ENCODE data around the gene STUB1.
"Not testable (repeated sequence)": the region's sequence is repeated elsewhere in the genome, so short reads cannot be mapped to it uniquely, and the experiment has no call there.

The STUB1 gene

DNA sequence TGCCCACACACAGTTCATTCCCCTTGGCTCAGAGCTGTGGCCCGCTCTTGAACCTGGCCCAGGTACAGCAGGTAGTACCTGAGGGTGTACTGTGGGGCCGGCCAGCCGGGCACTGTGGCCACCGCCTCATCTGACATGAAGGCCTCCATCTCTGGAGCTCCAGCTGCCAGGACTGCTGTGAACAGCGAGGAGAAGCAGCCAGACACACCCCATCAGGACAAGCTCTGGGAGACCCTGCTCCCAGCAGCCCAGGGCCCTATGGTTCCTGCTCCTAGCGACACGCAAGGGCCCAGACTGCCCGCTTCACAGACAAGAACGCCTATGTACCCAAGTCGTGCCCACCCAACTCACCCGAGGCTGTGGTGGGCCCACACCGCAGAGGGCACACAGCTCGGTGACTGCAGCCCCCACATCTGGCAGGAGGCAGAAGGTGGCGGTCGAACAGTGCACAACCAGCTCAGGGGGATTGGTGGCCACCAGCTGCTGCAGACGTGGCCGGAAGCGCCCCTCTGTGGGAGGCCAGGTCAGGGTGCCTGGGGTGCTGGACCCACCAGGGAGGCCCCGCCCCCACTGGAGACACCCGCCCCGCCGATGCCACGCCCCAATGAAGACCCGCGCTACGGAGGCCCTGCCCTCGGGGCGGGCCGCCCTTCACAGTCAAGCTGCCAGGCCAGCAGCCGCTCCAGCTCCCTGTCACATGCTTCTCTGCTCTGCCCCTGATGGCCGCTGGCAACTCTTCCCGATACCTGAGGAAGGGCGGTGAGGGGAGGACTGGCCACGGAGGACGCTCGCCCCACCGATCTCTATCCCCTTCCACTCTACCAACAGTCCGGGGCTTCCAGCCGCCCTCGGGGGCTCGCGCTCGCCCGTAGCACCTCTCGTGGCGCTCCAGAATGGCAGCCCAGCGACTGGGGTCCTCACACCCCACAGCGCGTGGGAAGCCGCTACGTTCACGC, 1.1 kb upstream of the STUB1 start:
- peak; percentile 65 for DNase-seq (ENCODE audit: low spot score)

DNA sequence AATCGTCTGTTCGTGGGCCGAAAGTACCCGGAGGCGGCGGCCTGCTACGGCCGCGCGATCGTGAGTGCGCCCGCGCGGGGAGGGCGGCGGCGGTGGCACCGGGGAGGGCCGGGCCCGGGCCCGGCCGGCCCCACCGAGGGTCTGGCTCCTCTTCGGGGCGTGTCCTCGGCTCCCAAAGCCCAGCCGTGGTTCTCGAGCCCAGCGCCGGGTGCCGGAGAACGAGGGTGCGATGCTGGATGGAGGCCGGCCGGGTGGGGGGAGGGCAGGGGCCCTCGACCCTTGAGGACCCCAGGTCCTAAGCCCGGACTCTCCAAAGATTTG, 375 bp downstream of the STUB1 start:
- DNase-seq (ENCODE audit: low spot score): no peak

DNA sequence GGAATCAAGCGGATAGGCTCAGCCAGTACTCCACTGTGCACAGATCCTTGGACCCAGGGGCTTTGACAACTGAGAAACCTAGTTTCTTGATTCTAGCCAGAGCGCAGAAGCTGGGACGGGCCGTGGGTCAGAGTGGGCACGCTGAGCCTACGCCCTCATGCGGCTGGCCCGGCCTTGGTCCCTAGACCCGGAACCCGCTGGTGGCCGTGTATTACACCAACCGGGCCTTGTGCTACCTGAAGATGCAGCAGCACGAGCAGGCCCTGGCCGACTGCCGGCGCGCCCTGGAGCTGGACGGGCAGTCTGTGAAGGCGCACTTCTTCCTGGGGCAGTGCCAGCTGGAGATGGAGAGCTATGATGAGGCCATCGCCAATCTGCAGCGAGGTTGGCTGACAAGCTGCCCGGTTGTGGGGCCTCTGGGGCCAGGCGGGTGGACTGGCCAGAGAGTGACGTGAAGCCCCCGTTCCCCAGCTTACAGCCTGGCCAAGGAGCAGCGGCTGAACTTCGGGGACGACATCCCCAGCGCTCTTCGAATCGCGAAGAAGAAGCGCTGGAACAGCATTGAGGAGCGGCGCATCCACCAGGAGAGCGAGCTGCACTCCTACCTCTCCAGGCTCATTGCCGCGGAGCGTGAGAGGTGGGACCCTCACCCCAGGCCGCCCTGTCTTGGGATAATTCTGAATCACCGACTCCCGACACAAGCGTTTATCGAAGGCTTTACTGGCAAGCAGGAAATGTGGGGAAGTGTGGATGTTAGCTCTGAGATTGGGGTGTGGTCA, 946 bp downstream of the STUB1 start:
- DNase-seq (ENCODE audit: low spot score): peak; percentile 29

DNA sequence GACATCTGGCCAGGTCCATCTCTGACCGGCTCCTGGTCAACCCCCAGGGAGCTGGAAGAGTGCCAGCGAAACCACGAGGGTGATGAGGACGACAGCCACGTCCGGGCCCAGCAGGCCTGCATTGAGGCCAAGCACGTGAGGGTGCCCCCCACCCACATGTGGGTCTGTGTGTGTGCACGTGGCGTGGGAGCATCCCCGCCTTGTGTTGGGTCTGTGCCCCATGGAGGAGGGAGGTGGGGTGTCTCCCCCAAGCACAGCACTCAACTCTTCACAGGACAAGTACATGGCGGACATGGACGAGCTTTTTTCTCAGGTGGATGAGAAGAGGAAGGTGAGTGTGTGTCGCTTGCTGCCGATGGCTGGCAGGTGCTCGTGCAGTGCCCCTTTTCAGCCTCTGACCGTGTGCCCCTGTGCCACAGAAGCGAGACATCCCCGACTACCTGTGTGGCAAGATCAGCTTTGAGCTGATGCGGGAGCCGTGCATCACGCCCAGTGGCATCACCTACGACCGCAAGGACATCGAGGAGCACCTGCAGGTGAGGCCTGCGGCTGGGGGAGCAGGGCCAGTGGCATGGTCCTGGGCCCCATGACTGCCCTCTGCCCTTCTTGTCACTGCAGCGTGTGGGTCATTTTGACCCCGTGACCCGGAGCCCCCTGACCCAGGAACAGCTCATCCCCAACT, 1.7 kb downstream of the STUB1 start:
- no peak for DNase-seq (ENCODE audit: low spot score)

DNA sequence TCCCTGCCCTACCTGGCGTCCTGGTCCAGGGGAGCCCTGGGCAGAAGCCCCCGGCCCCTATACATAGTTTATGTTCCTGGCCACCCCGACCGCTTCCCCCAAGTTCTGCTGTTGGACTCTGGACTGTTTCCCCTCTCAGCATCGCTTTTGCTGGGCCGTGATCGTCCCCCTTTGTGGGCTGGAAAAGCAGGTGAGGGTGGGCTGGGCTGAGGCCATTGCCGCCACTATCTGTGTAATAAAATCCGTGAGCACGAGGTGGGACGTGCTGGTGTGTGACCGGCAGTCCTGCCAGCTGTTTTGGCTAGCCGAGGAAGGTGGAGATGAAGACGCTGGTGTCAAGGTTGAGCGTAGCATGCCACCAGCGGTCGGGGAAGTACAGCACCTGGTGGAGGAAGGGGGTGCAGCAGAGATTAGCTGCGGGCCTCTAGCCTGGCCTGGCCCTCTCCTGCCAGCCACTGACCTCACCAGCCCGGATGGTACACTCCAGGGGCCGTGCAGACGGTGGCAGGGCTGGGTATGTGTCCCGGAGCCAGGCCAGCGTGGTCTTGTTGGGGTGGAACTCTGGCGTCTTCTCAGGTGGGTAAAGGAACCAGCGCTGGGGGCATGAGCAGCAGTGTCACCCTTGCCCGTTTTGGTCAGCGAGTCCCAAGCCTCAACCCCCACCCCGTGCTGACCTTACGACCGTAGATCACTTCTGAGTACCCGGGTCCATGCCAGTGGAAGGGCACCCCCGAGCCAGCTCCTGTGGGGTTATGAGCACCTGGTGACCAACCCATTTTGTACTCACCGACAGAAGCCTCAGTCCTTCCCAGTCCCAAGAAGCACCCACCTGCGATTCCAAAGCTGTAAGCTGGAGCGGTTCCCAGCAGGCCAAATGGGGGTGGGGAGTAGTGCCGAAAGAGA, 2.5 kb downstream of the STUB1 start:
- DNase-seq (ENCODE audit: low spot score): no peak

DNA sequence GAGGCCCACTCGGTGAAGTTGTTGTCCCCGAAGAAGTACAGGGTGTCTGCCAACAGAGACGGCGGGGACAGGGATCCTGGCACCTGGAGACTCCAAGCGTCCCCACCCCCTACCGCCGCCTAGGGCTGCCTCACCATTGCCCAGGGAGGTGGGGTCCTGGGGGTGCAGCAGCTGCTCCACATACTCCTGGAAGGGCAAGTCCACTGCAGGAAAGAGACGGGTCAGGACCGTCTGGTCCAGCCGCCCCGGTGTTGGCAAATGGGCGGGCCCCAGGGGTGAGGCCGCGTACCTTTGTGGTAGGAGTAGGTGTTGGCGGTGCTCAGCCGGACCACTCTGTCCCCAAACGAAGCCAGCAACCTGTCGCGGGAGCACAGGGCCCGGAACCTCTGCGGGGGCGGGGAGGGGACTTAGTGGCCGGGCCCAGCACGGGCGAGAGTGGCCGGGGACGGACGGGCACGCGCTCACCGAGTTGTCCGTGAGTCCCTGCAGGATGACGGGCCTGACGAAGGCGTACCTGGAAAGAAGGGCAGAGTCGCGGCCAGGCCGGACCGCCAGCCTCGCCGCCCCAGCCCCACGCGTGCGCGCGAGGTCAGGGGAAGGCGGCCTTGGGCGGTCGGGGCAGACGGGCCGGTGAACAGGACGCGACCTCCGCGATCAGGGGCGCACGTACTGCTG, 3.3 kb downstream of the STUB1 start:
- no peak for DNase-seq (ENCODE audit: low spot score)

DNA sequence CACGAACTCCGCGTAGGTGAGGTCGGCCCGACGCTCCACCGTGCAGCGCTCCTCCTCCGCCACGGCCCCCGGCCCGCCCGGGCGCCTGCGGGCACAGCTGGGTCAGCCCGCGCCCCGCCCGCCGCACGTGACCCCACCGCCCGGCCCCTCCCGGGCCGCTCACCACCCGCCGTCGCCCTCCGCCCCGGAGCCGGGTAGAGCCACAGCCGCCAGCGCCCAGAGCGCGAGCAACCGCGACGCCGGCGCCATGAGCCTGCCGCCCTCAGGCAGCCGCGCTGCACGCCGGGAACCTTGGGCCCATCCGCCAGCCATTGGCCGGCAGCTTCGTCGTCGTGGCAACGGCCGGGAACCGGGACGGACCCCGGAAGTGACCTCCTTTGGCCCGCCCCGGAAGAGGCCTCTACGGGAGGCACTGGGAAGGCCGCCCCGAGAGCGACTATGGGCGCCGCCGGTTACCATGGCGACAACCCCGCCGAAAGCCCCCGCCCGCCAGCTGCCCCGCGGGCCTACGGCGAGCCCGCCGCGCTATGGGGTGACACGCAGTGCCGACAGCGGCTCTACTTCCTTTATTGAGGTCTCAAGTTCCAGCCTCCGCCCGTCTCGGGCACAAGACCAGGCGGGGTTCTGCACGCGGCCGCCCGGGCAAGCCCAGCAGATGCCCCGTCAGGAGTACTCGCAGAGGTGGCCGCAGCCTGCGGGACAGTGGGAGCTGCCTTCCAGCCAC, 4.0 kb downstream of the STUB1 start, which contains the start of gene JMJD8:
JMJD8 (minus strand) TSS at position 264 of the 724 bp plus-strand sequence; CDS start at position 249, 15 bp downstream.
- peak; percentile 96 for DNase-seq (ENCODE audit: low spot score)

DNA sequence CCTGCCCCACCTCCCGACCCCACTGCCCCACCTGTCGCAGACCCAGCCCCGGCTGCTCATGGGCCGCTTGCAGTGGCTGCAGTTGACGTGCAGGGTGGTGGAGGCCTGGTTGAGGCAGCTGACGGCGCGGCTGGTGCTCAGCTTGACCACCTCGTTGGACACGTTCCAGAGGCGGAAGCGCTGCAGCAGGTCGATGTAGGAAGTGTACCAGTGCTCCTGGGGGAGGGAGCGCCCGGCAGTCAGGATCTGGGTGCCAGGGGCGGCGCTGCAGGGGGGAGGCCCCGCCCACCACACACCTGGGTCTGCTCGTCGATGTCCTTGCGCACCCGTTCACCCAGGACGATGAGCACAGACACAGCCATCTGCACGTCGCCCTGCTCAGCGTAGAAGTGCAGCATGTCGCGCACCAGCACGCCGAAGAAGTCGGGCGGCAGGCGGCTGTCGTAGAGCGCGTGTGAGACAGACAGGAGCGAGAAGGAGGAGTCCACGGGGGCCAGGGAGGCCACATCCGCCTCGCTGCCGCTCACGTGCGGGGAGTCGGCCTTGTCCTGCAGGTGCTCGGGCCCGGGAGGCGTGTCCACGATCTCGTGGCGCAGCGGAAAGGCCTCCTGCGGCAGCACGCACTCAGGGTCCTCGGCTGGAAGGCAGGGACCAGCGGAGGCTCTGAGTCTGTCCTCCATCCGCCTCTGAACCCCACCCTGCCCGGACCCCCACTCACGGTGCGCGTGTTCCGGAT, 4.9 kb downstream of the STUB1 start:
- no peak for DNase-seq (ENCODE audit: low spot score)

DNA sequence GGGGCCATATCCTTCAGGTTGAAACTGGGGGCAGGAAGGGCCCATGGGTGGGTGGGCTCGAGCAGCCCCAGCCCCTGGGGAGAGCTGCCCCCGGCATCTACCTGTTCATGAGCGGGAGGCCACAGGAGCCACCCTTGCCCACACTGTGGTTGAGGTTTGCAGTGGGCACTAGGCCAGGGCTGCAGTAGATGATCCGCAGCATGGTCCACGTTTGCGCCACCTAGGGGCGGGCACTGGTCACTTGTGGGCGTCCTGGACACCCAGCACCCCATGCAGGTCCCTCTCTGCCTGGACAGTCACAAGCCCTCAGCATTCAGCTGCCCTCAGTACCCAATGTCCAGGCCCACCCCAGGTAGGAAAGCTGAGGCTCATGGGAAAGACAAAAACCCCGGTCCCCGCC, 5.8 kb downstream of the STUB1 start:
- peak; percentile 57 for DNase-seq (ENCODE audit: low spot score)

DNA sequence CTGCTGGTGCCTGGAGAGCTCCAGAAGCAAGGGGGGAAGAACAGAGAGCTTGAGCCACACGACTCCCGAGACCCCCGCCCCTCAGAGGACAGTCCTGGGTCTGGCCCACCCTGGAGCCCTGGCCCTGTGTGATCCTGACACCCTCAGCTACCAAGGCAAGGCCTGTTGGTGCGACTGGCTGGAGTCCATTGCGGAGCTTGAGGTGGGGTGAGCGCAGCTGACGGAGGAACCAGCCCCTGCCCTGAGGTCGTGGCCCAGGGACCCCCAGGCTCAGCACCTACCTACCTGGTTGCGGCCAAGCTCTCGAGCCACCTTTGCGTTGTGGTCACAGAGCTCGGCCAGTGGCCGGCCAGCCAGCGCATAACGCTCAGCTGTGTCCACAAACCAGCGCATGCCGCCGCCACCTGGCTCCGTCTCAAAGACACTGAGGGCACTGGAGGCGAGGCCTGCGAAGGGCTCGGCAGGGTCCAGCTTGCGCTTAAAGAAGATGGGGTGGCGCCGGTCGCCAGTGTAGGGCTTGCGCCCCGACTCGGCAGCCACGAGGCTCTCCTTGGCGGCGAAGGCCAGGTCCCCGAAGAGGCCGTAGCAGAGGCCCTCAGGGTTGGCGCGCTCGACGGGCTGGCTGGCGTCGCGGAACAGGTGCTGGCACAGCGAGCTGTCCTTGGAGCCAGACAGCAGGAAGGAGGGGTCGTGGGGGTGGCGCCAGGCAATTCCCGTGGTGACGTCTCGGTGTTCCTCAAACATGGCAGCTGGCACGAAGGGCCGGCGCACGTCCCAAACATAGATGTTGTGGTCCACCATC, 6.5 kb downstream of the STUB1 start:
- DNase-seq (ENCODE audit: low spot score): no peak

DNA sequence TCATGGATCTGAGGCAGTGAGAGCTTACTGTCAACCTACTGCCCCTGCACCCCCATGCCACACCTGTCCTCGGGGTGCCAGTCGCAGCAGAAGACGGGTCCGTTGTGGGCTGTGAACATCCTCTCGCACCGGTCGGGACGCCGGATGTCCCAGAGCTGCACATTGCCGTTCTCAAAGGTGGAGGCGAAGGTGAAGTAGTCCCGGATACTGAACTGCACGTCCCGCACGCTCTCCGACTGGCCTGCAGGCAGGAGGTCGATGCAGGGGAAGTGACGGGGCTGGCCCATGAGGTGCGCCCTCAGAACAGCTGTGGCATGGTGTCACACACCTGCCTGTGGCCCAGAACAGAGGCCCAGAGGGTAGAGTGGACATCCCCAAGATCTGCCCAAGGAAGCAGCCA, 7.3 kb downstream of the STUB1 start:
- DNase-seq (ENCODE audit: low spot score): no peak

DNA sequence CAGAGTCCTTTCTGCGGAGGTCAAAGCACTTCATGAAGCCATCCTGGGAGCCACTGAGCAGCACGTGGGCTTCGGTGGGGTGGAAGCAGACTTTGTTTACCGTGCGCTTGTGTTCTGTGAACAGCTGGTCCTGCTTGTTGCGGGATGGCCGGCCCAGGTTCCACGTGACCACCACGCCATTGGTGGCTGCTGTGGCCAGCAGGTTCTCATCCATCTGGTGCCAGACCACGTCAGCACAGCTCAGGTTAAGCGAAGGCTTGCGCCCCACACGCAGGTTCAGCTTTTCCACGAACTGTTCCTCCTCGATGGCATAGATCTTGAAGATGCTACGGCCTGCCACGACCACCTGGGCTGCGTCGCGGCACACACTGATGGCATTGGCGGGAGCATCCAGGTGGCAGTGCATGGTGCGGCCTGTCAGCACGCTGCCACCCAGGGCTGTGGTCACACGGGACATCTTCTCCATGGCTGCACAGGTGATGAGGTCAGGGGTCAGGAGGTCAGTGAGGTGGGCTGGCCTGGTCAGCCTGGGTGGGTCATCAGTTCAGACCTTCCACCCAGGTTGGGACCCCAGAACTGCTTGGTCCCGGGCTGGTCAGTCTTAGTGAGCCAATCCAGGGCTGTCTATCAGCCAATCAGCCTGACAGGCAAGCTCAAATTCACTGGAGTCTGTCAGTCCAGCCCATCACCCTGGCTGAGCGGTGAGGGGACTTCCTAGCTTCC, 9.1 kb downstream of the STUB1 start:
- DNase-seq (ENCODE audit: low spot score): no peak

DNA sequence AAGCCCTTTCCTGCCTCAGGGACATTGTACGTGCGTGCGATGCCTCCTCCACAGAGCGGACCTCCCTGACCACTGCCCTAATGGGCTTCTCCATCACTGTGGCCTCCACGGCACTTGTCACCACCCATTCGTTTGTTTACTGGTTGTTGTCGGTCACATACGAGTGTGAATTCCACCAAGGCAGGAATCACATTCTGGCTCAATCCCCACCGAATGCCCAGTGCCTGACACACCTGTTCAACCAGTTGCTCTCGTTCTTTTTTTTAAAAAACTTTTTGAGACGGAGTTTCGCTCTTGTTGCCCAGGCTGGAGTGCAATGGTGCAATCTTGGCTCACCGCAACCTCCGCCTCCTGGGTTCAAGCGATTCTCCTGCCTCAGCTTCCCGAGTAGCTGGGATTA, 11.0 kb downstream of the STUB1 start:
- DNase-seq (ENCODE audit: low spot score): not testable (repeated sequence)

DNA sequence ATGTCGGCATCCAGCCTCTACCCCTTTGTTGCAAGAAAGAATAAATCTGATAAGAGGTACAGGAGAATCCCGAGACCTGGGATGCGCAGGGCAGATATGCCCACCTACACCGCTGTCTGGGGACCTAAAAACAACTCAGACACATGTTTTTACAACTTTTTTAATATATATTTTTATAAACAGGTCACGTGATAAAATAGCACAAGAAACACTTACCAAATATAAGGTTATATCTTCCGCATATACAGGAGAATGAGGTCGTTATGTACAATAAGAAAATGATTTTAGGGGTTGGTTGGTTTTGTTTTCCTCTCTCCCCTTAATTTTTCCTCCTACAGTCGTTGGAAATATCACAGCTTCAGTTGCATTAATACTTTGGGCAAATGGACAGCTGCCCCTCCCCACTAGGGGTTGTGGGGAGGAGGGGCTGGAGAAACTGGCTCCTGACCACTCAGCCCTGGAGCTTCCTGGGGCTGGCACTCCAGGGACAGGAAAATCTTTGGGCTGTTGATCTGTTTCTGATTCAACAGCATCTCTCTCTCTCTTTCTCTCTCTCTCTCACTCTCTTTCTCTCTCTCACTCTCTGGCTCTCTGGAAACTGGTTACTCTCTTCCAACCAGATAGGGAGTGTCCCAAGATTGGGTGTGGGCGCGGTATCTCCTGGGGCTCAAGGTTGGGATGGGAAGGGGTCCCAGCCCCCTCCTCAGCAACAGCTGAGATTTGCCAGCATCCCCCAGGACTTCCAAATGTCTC, 12.3 kb downstream of the STUB1 start:
- no peak for DNase-seq (ENCODE audit: low spot score)

DNA sequence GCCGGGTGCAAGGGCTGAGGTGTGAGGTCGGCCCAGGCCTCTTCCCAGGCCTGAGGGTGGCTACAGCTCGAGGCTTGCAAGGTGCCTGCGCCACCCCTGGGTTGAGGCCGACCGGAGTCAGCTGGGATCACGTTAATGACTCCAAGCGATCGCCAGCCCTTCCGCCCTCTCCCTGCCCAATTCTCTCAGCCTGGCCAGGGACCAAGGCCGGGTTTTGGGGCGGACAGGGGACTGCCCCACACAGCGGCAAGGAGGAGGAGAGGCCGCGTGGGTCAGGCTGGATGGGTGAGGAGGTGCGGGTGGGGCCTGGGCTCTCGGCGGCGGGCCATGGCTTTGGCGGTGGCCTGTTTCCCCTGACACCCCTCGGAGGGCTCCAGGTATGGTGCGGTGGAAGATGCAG, 13.2 kb downstream of the STUB1 start:
- DNase-seq (ENCODE audit: low spot score): no peak

DNA sequence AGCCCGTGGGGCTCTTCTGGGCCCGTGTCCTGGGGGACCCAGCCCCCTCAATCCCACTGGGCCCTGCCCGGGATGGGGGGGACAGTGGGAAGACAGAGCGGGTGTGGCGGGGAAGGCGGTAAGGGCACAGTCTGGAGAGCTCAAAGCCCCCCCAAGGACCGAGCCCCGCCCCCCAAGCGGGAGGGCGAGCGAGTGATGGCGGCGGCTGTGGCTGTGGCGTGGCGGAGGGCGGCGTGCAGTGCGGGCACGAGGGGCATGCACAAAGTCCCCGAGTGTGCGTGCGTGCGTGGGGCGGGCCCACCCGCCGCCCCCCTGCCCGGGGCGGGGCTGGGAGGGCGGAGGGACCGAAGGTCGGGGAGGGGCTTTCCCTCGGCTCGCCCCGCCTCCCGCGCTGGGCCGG, 13.6 kb downstream of the STUB1 start:
- no peak for DNase-seq (ENCODE audit: low spot score)

DNA sequence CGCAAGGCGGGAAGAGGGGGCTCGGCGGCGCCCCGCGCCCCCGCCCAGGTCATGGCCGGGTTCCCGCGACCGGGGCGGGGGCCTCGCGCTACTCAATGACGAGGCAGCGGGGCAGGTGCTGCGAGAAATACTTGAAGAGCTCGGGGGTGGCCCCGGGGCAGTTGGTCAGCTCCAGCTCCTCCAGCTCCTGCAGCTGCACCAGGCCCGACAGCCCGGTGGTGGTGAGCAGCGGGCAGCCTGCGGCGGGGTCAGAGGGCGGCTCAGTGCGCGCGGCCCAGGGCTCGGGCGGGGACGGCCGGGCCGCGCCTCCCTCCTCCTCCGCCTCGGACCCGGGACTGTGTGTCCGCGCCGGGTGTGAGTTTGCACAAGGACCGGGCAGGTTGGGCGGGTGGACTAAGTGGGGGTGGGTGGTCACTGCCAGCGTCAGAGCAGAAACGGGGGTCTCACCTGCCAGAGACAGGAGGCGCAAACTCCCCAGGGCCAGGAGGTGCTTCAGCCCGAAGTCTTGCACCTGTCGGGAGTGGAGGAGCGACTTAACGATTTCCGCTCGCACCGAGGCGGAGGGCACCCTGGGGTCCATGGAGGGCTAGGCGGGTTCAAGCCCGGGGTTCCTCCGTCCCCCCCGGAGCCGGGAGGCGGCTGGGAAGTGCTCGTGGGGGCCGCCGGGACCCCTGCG, 14.1 kb downstream of the STUB1 start:
- DNase-seq (ENCODE audit: low spot score): no peak
